Fibroblast of skin of abdomen (primary cell): ENCODE measurements around the gene FRZB.
"Not testable (repeated sequence)": the region's sequence is repeated elsewhere in the genome, so short reads cannot be mapped to it uniquely, and the experiment has no call there.

Experiments used
- DNase-seq: peaks from one replicate; pipeline ENCODE4 v3.0.0-alpha.2; 2013

FRZB gene

DNA sequence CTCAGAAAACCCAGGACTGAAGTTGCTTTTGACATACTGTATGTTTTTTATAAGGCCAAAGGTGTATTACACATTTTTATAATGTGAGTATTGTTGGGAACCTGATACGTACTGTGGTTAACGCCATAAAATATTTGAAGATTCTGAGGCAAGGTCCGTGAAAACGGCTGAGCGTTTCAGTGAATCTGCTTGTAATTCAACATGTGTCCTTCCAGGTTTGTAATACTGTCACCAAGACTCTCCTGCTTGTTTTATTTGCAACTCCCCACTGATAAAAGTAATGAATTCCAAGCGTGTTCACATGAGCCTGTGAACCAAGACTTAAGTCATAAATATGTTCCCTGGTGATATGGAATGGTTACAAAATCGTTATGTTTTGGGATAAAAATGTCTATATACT is 23.9 kb upstream of the FRZB start:
- DNase-seq, result peak; percentile 26

DNA sequence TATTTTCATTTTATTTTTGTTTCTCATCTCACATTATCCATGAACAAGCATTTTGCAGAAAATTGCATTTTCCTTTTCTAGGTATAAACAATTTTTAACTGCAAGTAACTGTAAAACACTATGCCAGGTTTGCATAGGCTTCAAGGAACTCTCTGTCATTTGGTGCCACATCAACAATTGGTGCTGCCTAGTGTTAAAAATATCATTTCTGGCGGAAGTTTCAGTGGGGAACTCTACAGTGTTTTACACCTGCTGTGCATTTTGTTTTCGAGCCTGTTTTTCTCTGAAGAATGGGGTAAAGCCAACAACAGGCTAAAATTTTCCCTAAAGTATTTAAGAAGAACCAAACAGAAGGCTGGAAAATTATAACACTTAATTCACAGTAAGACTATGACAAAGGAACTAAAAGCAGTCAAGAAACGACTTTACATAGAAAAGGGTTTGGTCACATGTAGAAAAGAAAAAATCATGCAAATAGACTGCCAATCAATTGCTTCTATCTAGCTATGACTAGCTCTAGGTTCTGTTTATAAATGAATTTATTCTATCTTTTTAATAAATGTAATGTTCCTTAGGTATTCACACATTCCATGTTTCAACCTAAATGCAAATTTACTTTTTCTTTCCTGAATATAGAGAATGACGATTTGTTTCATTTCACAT is 21.4 kb upstream of the FRZB start:
- no peak for DNase-seq

- DNase-seq, result no peak
Observed at GRCh38 chr2:182887093-182887492, 20.7 kb upstream of the FRZB start.

- DNase-seq, result no peak
Observed at GRCh38 chr2:182885771-182886170, 19.3 kb upstream of the FRZB start.

GRCh38 chr2:182883451-182883850 is 17.0 kb upstream of the FRZB start:
- DNase-seq, result no peak

DNA sequence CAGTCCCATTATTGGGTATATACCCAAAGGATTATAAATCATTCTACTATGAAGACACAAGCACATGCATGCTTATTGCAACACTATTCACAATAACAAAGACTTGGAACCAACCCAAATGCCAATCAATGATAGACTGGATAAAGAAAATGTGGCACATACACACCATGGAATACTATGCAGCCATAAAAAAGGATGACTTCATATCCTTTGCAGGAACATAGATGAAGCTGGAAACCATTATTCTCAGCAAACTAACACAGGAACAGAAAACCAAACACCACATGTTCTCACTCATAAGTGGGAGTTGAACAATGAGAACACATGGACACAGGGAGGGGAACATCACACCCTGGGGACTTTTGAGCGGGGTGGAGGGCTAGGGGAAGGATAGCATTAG is 13.7 kb upstream of the FRZB start:
- not testable (repeated sequence) for DNase-seq

DNA sequence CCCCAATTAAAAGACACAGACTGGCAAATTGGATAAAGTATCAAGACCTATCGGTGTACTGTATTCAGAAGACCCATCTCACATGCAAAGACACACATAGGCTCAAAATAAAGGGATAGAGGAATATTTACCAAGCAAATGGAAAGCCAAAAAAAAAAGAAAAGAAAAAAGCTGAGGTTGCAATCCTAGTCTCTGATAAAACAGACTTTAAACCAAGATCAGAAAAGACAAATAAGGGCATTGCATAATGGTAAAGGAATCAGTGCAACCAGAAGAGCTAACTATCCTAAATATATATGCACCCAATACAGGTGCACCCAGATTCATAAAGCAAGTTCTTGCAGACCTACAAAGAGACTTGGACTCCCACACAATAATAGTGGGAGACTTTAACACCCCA is 10.2 kb upstream of the FRZB start:
- not testable (repeated sequence) for DNase-seq

DNA sequence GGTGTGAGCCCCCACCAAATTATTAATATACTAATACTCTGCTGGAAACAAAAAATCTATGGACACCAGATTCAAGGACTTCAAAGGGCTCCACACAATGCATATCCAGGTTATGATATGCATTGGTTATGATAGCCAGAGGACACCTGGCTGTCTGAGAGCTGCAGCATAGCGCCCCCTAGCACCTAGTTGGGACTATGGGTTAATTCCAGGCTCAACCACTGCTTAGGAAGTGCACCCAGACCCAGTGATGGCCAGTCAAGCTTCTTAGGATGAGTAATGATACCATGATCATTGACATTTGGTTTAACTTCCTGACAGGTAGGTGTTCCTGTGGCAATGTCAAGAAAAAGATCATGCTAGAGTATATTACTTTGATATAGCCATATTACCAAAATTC is 3.8 kb upstream of the FRZB start:
- DNase-seq, result no peak

- no peak for DNase-seq
Observed at GRCh38 chr2:182868054-182868796, 1.8 kb upstream of the FRZB start.

DNA sequence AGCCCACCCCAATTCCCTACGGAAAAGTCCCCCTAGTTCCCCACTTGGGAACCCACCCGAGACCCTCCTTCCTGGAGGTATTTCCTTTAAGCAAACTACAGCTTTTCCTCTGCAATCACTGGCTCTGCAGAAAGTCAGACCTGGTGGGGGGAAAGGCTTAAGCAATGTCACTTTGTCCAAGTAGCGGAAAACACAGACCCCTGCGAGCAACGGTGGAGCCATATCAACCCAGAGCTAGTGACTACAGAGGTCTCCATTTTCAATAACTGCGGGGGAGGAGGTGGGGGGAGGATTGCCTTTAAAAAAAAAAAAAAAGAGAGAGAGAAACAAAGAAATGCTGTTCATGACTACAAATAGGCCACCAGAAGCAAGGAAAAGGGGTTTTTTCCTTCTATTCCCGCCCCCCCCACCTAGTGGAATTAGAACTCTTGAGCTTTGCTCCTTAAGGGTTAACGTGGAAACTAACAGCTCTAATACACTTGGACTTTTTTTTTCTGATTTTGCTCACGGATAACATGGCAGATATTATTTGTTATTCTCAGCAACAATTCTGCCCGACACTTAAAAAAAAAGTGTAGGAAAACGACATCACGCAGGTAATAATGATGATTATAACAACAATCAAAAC is 1.1 kb upstream of the FRZB start:
- no peak for DNase-seq

GRCh38 chr2:182866095-182866460 is 359 bp downstream of the FRZB start:
- DNase-seq, result no peak

DNA sequence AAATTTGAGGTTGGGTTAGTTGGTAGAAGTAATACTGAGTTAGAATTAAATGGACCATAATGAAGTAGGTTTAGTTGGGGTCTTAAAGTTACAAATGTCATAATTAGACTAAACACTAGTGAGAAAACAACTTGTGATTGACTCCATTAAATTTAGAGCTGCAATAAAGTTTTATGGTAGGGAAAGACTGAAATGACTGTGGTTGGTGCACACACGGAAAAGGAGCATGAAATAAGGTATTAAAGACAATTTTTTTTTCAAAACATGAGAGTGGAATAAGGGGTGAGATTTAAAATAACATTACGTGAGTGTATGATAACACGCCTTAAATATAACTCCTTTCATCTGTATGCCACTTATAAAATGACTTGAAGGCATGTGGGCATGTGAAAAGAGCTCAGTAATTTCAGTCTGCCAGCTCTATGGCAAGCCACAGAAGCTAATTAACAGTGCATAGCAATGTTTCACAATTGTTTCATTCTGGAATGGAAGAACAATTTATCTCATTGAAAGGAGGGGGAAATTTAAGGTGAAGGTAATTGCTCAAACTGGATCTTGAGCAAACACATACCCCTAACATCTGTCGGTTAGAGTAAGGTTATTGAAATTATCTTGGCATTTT is 1.4 kb downstream of the FRZB start:
- DNase-seq, result no peak

DNA sequence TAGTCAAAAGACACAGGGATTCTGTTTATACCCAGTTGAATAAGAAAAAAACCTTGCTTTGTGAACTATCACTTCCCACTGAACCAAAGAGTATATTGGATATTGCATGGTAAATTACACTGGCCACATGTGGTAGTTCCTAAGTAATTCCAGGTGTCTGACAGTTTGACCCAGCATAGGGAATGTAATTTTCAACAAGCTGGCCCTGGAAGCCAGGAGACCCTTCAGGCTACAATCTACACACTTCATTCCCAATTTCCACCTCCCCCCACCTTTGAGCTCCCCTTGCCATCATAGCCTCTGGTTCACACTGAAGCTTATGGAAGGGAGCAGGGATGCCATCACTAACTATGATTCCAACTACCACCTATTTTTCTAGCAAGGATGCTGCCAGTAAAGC is 2.8 kb downstream of the FRZB start:
- no peak for DNase-seq

- no peak for DNase-seq
Observed at GRCh38 chr2:182862091-182862490, 4.3 kb downstream of the FRZB start.

- DNase-seq, result no peak
Observed at GRCh38 chr2:182860858-182861257, 5.6 kb downstream of the FRZB start.

GRCh38 chr2:182858671-182859070 is 7.8 kb downstream of the FRZB start:
- DNase-seq, result peak; percentile 51

DNA sequence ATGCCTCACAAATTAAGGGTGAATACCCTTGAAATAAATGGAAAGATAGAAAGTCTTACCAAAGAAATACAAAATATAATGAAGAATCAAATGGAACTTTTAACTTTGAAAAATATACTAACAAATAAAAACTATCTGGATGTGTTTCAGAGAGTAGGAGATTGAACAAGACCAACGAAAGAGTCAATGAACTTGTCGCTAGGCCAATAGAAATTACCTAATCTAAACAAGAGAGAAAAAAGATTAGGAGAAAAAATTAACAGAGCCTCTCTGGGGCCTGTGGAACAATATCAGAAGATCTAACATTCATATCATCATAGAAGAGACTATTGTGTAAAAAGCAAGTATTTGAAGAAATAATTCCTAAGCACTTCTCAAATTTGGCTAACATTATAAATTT is 11.1 kb downstream of the FRZB start:
- DNase-seq, result no peak

GRCh38 chr2:182854375-182855105 is 11.9 kb downstream of the FRZB start:
- no peak for DNase-seq

- DNase-seq, result peak; percentile 8
Observed at GRCh38 chr2:182852801-182853200, 13.6 kb downstream of the FRZB start.

GRCh38 chr2:182852090-182852489 is 14.3 kb downstream of the FRZB start:
- DNase-seq, result peak; percentile 5

DNA sequence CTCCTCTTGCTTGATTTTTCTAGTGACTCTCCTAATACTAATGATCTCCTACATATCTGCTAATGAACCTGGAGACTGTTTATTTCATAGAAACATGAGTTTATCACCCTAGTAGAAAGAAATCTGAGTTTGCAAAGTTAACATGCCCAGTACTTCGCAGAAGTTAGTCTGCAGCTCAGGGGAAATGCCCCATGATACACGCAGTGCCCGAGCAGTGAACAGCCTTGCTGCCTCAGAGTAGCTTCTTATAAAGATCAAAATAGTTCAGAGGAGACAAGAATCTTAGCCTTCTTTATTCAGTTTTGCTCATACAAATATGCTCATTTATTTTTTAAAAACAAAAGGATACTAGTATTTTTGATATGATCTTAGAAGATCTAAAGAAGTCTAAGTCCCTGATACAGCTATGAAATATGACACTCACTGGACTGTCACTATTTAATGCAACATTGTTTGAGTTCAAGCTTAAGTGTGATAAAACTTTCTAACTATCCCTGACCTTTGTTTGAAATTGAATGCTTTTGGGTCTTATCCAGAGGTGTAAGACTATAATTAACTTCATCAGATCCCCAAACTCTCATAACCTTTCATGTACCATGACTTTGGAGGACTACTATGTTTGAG is 20.5 kb downstream of the FRZB start:
- no peak for DNase-seq

GRCh38 chr2:182836451-182836850 is 30.0 kb downstream of the FRZB start:
- no peak for DNase-seq
